Stomach (tissue), 19 donors: ENCODE results near the gene CCDC6. TPM values are rescaled to one million over a fixed set of nuclear protein-coding genes. Genes with fewer than 3 reads are reported as not detected.
"Not testable (repeated sequence)": the region's sequence is repeated elsewhere in the genome, so short reads cannot be mapped to it uniquely, and the experiment has no call there.

Source experiments
- DNase-seq, 2 donors: peaks; one replicate each; pipeline versions ENCODE4 v3.0.0 to v3.0.0-alpha.2; 2013 to 2019
- H3K27ac ChIP-seq, 5 donors: fragments of 200-600 bp in 4 of 5; sonication (generic) in 4 of 5; one replicate each; pipeline ENCODE4 v1.5.1; 2013 to 2019; ENCODE audit warnings: mild to moderate bottlenecking in 1 of 5, moderate library complexity in 1 of 5
- H3K27me3 ChIP-seq, 3 donors: fragments of 200-600 bp; sonication (generic); one replicate each; pipeline ENCODE4 v1.5.1; 2017 to 2019; ENCODE audit warnings: mixed run types in 1 of 3
- H3K36me3 ChIP-seq, 4 donors: fragments of 200-600 bp; sonication (generic); 1 replicate in 3 of 4; 2 replicates in 1 of 4; pipeline ENCODE4 v1.5.1; 2016 to 2019
- H3K4me1 ChIP-seq, 4 donors: fragments of 200-600 bp; sonication (generic); one replicate each; pipeline ENCODE4 v1.5.1; 2016 to 2019
- H3K4me3 ChIP-seq, 4 donors: fragments of 200-600 bp; sonication (generic) in 3 of 4; one replicate each; pipeline ENCODE4 v1.5.1; 2016 to 2019; ENCODE audit warnings: mild to moderate bottlenecking in 1 of 4
- H3K9me3 ChIP-seq, 4 donors: fragments of 200-600 bp; sonication (generic); one replicate each; pipeline ENCODE4 v1.5.1; 2016 to 2019
- EP300 ChIP-seq: sonication (generic); formaldehyde crosslinking; IDR thresholded peaks from one replicate; pipeline ENCODE4 v1.6.1; 2017; ENCODE audit warnings: antibody characterized with exemption
- POLR2A ChIP-seq, 4 donors: fragments of 450-650 bp; IDR thresholded peaks; one replicate each; pipeline ENCODE4 v1.6.1; 2016; ENCODE audit warnings: antibody characterized with exemption in 4 of 4, control low read depth in 2 of 4, mild to moderate bottlenecking in 1 of 4, moderate library complexity in 1 of 4
- POLR2AphosphoS5 ChIP-seq, 3 donors: sonication (generic); formaldehyde crosslinking; IDR thresholded peaks; one replicate each; pipeline ENCODE4 v1.6.1; 2016; ENCODE audit warnings: antibody characterized with exemption in 3 of 3
- WGBS, 5 donors: extraction: QIAGEN DNeasy Blood & Tissue Kit in 3 of 5; methylation state at CpG; one replicate each; pipeline versions ENCODE4 v1.1.5 to v1.1.7; 2013 to 2018; 5-methylcytosine and 5-hydroxymethylcytosine counted together
- intact Hi-C: fragments of 100-400 bp; cut with DNase I; formaldehyde crosslinking; loops from one replicate; pipeline ENCODE4 v1.15.1; 2023; ENCODE audit warnings: low total_unique reads
- long read RNA-seq, 10 donors: transcript quantifications; one replicate each; lab custom pipeline, GENCODE V29; 2026
- polyA plus RNA-seq, 3 donors: library from polyadenylated mRNA; stranded (reverse); fragments of 200-250 nt; gene quantifications; one replicate each; pipeline ENCODE4 v1.2.3, GENCODE V29; 2013
- total RNA-seq, 5 donors: library from RNA; depleted of rRNA; stranded (reverse); fragments of >200 nt; gene quantifications; one replicate each; pipeline versions ENCODE4 v1.1.0 to v1.2.3, GENCODE V29; 2014 to 2016
- TF ChIP-seq, protein P1 (sequence below), 7 experiments: fragments of 450-650 bp in 4 of 7; fragments of 200-600 bp in 3 of 7; sonication (generic) in 3 of 7; IDR thresholded peaks; one replicate each; pipeline ENCODE4 v1.5.1; 2016 to 2019; ENCODE audit warnings: antibody characterized with exemption in 7 of 7, control low read depth in 2 of 7, mild to moderate bottlenecking in 1 of 7
- donor health status: healthy with polysubstance abuse.
- donor health status: Bipolar disorder and iron deficiency.
- donor health status: healthy.

Gene CCDC6
- total RNA-seq: 10 to 100 TPM; 13.9 to 56.0 (median 33.0) TPM
- polyA plus RNA-seq: 10 to 100 TPM; 12.5 to 14.8 (median 14.2) TPM
- long read RNA-seq, donor 1, full-length matches to known transcripts: 7 of 7 reads
- long read RNA-seq, donor 1, partial matches to known transcripts: 0 of 7 reads
- long read RNA-seq, donor 1, other reads (novel, unspliced or antisense): 0 of 7 reads
- long read RNA-seq, donor 2, full-length matches to known transcripts: 17 of 17 reads
- long read RNA-seq, donor 2, partial matches to known transcripts: 0 of 17 reads
- long read RNA-seq, donor 2, other reads (novel, unspliced or antisense): 0 of 17 reads
- long read RNA-seq, donor 3, full-length matches to known transcripts: 6 of 6 reads
- long read RNA-seq, donor 3, partial matches to known transcripts: 0 of 6 reads
- long read RNA-seq, donor 3, other reads (novel, unspliced or antisense): 0 of 6 reads
- long read RNA-seq, donor 4: 0 reads
- long read RNA-seq, donor 5, full-length matches to known transcripts: 7 of 7 reads
- long read RNA-seq, donor 5, partial matches to known transcripts: 0 of 7 reads
- long read RNA-seq, donor 5, other reads (novel, unspliced or antisense): 0 of 7 reads
- long read RNA-seq, donor 6, full-length matches to known transcripts: 25 of 31 reads
- long read RNA-seq, donor 6, partial matches to known transcripts: 6 of 31 reads
- long read RNA-seq, donor 6, other reads (novel, unspliced or antisense): 0 of 31 reads
- long read RNA-seq, donor 7, full-length matches to known transcripts: 15 of 15 reads
- long read RNA-seq, donor 7, partial matches to known transcripts: 0 of 15 reads
- long read RNA-seq, donor 7, other reads (novel, unspliced or antisense): 0 of 15 reads
- long read RNA-seq, donor 8, full-length matches to known transcripts: 8 of 8 reads
- long read RNA-seq, donor 8, partial matches to known transcripts: 0 of 8 reads
- long read RNA-seq, donor 8, other reads (novel, unspliced or antisense): 0 of 8 reads
- long read RNA-seq, donor 9, full-length matches to known transcripts: 8 of 8 reads
- long read RNA-seq, donor 9, partial matches to known transcripts: 0 of 8 reads
- long read RNA-seq, donor 9, other reads (novel, unspliced or antisense): 0 of 8 reads
- long read RNA-seq, donor 10, full-length matches to known transcripts: 4 of 4 reads
- long read RNA-seq, donor 10, partial matches to known transcripts: 0 of 4 reads
- long read RNA-seq, donor 10, other reads (novel, unspliced or antisense): 0 of 4 reads

DNA sequence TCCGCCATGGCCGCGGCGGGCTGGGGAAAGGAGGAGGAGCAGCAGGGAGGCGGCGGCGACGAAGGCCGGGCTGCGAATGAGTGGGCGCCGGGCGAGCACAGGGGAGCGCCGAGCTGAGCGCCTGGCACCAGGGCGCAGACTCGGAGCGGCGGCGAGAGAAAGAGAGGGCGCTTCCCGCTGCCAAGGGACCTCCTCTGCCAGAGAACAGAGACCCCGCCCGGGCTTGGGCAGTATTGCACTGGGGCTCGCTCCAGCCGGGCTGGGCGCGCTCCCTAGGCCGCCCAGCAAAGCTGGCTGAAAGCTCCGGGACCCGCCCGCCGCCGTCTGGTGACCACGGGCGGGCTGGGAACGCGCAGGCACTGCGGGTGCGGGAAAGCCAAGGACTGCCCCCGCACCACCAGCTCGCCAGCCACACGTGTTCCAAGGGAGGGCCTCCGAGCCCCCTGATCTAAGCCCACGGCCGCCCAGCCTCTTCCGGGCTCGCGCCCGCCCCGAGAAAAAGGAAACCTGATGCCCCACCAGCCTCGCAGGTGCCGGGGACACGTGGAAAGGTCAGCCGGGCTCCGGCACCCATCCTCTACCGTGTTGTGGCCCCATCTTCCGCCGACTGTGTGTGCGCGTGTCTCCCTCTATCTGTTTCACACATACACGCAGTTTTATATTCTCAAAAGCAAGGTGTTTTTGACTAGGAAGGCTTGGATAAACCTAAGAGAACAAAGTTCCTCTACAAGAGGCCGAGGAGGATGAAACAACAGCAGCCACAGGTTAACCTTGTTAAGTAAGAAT is at the start of gene CCDC6:
TSS of gene CCDC6 (minus strand) at position 140 of the 786 bp plus-strand sequence. CDS start at position 8, 132 bp downstream.
- Histone ChIP-seq H3K27ac (peak within 1 kb of the TSS; percentile 83 to 97 (median 96)), H3K9me3 (no peaks in the 10 kb centered on the region), H3K4me1 (peaks cover 23 to 61% (median 45%) of the 10 kb centered on the region in 4 donors), H3K4me3 (peak within 1 kb of the TSS; percentile 79 to 96 (median 87)), H3K27me3 (no peaks in the 10 kb centered on the region), H3K36me3 (no peaks in the 10 kb centered on the region)
- peak; percentile 95 to 97 for DNase-seq
- 0 to 1% (median 0%) methylated on average over 17 to 62 of the region's 64 CpGs for WGBS, 5 donors
- no peak for TF ChIP-seq EP300
- peak in 2 of 4 donors; percentile 56 to 75 for TF ChIP-seq POLR2A (IDR thresholded peaks at IDR 0.05)
- peak; percentile 80 to 99 (median 99) for TF ChIP-seq POLR2AphosphoS5 (IDR thresholded peaks at IDR 0.05)
- TF ChIP-seq, protein P1, sequence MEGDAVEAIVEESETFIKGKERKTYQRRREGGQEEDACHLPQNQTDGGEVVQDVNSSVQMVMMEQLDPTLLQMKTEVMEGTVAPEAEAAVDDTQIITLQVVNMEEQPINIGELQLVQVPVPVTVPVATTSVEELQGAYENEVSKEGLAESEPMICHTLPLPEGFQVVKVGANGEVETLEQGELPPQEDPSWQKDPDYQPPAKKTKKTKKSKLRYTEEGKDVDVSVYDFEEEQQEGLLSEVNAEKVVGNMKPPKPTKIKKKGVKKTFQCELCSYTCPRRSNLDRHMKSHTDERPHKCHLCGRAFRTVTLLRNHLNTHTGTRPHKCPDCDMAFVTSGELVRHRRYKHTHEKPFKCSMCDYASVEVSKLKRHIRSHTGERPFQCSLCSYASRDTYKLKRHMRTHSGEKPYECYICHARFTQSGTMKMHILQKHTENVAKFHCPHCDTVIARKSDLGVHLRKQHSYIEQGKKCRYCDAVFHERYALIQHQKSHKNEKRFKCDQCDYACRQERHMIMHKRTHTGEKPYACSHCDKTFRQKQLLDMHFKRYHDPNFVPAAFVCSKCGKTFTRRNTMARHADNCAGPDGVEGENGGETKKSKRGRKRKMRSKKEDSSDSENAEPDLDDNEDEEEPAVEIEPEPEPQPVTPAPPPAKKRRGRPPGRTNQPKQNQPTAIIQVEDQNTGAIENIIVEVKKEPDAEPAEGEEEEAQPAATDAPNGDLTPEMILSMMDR (IDR thresholded peaks at IDR 0.05): peak in 5 of 7 experiments; percentile 78 to 90 (median 81)
- intact Hi-C loops: no loop called here

DNA sequence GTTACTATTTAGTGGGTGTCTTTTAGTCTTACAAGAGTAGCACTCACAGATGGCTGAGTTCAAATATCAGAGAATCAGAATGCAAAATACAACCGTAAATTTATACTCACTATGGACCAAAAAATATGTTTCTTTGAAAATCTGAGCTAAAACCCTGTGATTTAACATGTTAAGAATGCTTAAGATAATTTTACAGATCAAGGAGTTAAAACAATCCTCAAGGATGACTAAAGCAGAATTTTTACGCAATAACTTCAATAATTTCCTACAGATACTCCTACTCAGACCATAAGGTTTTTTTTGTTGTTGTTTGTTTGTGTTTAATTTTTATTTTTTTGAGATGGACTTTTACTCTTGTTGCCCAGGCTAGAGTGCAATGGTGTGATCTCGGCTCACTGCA is 47.9 kb upstream of the CCDC6 start:
- H3K4me3 ChIP-seq: no peak overlapping the region
- intact Hi-C loops: no loop called here
- peaks cover 0 to 4% (median 0%) of the 10 kb centered on the region in 4 donors for H3K4me1 ChIP-seq
- no peak for DNase-seq
- H3K27ac ChIP-seq: no peak overlapping the region
- H3K9me3 ChIP-seq: no peaks in the 10 kb centered on the region
- no peaks in the 10 kb centered on the region for H3K36me3 ChIP-seq
- no peaks in the 10 kb centered on the region for H3K27me3 ChIP-seq
- TF ChIP-seq EP300: no peak
- TF ChIP-seq, protein P1 (IDR thresholded peaks at IDR 0.05): no peak
- 86 to 94% (median 93%) methylated on average over 3 of the region's 3 CpGs for WGBS, 5 donors

DNA sequence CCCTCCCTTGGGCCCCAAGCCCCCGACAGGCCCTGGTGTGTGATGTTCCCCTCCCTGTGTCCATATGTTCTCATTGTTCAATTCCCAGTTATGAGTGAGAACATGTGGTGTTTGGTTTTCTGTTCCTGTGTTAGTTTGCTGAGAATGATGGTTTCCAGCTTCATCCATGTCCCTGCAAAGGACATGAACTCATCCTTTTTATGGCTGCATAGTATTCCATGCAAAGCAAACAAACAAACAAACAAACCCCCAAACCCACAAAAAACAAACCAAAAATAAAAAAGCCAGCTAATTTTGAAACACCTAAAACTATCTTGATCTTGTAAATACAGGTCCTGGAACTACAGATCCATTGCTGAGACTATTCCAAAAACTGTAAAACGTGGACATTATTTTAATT is 47.4 kb upstream of the CCDC6 start:
- 90 to 96% (median 94%) methylated on average over 2 of the region's 2 CpGs for WGBS, 5 donors
- H3K9me3 ChIP-seq, H3K36me3 ChIP-seq, intact Hi-C loops, H3K27me3 ChIP-seq, H3K4me3 ChIP-seq, H3K4me1 ChIP-seq, H3K27ac ChIP-seq, DNase-seq: not testable (repeated sequence)

DNA sequence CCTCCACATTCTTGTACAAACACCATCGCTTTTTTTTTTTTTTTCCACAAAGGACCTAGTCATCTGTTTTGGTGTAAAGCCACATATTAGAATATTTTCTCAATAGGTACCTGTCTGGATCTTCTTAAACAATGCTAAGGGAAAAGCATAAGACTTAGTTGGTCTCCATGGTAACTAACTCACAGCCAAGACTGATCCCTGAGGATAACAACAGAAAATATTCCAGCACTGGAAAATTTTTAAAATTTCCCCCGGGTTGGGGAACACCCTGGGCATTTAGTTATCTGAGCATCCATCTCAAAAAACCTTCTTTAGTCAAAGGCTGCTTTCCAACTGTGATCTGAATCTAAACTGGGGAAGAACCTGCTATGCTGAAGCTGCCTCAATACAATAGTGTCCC is 43.7 kb upstream of the CCDC6 start:
- H3K4me3 ChIP-seq: no peak overlapping the region
- peaks cover 0 to 8% (median 0%) of the 10 kb centered on the region in 4 donors for H3K4me1 ChIP-seq
- H3K27me3 ChIP-seq: no peaks in the 10 kb centered on the region
- no peaks in the 10 kb centered on the region for H3K9me3 ChIP-seq
- intact Hi-C loops: no loop called here
- no peak overlapping the region for H3K27ac ChIP-seq
- no peak for DNase-seq
- no peaks in the 10 kb centered on the region for H3K36me3 ChIP-seq
- no peak for TF ChIP-seq POLR2A (IDR thresholded peaks at IDR 0.05)
- WGBS, 5 donors: 45 to 63% (median 56%) methylated on average over 2 of the region's 2 CpGs
